Lung (tissue), 12 donors: ENCODE data around the gene LCN12. TPM values are rescaled to one million over a fixed set of nuclear protein-coding genes. Genes with fewer than 3 reads are reported as not detected.

ENCODE experiments used
- ATAC-seq: fragments of 200-7000 bp; cut with Tn5 transposase; one replicate; pipeline ENCODE4 v1.9.1; 2020; ENCODE audit warnings: moderate number of reproducible peaks; ENCODE audit not compliant: insufficient read depth, low FRiP score
- DNase-seq, 3 donors: peaks; one replicate each; pipeline ENCODE4 v3.0.0-alpha.2; 2013 to 2017
- H3K27ac ChIP-seq, 2 donors: one replicate each; pipeline ENCODE4 v1.5.1; 2013; ENCODE audit warnings: mild to moderate bottlenecking in 2 of 2, moderate library complexity in 2 of 2, control low read depth in 1 of 2, inconsistent platforms in 1 of 2, low read depth in 1 of 2, low read length in 1 of 2
- H3K27me3 ChIP-seq, 3 donors: one replicate each; pipeline ENCODE4 v1.5.1; 2013; ENCODE audit warnings: low read length in 2 of 3; ENCODE audit not compliant: control insufficient read depth in 3 of 3, insufficient read depth in 3 of 3
- H3K36me3 ChIP-seq, 4 donors: one replicate each; pipeline ENCODE4 v1.5.1; 2013; ENCODE audit warnings: low read length in 4 of 4, mild to moderate bottlenecking in 1 of 4, moderate library complexity in 1 of 4; ENCODE audit not compliant: control insufficient read depth in 4 of 4, insufficient read depth in 4 of 4
- H3K4me1 ChIP-seq, 5 donors: one replicate each; pipeline ENCODE4 v1.5.1; 2013; ENCODE audit warnings: low read length in 5 of 5, mild to moderate bottlenecking in 2 of 5, moderate library complexity in 1 of 5; ENCODE audit not compliant: control insufficient read depth in 5 of 5, insufficient read depth in 5 of 5
- H3K4me3 ChIP-seq: one replicate; pipeline ENCODE4 v1.5.1; 2013; ENCODE audit warnings: mild to moderate bottlenecking, control low read depth, moderate library complexity
- H3K9ac ChIP-seq, 2 donors: one replicate each; pipeline ENCODE4 v1.5.1; 2013; ENCODE audit warnings: low read length in 2 of 2, control low read depth in 1 of 2; ENCODE audit not compliant: insufficient read depth in 1 of 2
- H3K9me3 ChIP-seq, 4 donors: one replicate each; pipeline ENCODE4 v1.5.1; 2013; ENCODE audit warnings: low read length in 3 of 4, mild to moderate bottlenecking in 1 of 4, moderate library complexity in 1 of 4; ENCODE audit not compliant: control insufficient read depth in 4 of 4, insufficient read depth in 3 of 4
- WGBS, 2 donors: extraction: QIAGEN DNeasy Blood & Tissue Kit; methylation state at CpG; one replicate each; pipeline ENCODE4 v1.1.7; 2013; 5-methylcytosine and 5-hydroxymethylcytosine counted together
- polyA plus RNA-seq, 2 donors: library from polyadenylated mRNA; stranded (reverse); fragments of 200-250 nt; gene quantifications; one replicate each; pipeline ENCODE4 v1.2.1, GENCODE V29; 2013
- total RNA-seq, 2 donors: library from RNA; depleted of rRNA in 1 of 2; stranded (reverse); fragments of >200 nt in 1 of 2; gene quantifications; one replicate each; pipeline ENCODE4 v1.2.1, GENCODE V29; 2014 to 2021
- TF ChIP-seq, protein P1 (sequence below): IDR thresholded peaks from 2 replicates; pipeline ENCODE4 v1.5.1; 2012; ENCODE audit warnings: mild to moderate bottlenecking; ENCODE audit errors: control extremely low read depth, extremely low read depth
- donor health status: control.
- donor health status: control.
- donor health status: Bipolar disorder and iron deficiency.
- donor health status: healthy.
- donor health status: DM: yes; HTN: yes; CAD: no.

Gene LCN12
- total and polyA plus RNA-seq, 4 donors: 0.35 to 6.3 (median 3.2) TPM

DNA sequence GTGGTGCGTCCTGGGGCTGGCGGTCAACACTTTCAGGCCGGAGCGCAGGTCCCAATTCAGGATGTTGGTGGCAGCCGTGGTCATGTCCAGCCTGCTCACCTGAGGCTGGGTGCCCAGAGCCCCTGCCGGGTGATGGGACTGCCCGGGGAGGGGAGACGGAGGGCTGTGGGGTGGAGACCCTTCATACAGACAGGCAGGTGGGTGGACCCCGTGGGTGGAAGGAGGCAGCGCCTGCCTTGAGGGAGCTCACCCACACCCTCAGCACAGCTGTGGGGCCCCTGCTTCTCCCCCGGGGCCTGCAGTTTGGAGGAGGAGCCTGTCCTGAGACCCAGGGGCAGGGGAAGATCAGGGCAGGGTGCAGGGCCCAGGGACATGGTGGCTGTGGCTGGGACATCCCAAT, 18.3 kb downstream of the LCN12 start:
- Histone ChIP-seq H3K9ac (no peak overlapping the region), H3K27me3 (no peaks in the 10 kb centered on the region), H3K4me1 (peaks cover 0 to 18% (median 5%) of the 10 kb centered on the region in 5 donors), H3K36me3 (no peaks in the 10 kb centered on the region), H3K9me3 (no peaks in the 10 kb centered on the region), H3K4me3 (no peak overlapping the region), H3K27ac (no peak overlapping the region)
- DNase-seq (no peak), ATAC-seq (no peak)
- 80 to 90% methylated on average over 11 of the region's 11 CpGs for WGBS, 2 donors
- TF ChIP-seq, protein P1, sequence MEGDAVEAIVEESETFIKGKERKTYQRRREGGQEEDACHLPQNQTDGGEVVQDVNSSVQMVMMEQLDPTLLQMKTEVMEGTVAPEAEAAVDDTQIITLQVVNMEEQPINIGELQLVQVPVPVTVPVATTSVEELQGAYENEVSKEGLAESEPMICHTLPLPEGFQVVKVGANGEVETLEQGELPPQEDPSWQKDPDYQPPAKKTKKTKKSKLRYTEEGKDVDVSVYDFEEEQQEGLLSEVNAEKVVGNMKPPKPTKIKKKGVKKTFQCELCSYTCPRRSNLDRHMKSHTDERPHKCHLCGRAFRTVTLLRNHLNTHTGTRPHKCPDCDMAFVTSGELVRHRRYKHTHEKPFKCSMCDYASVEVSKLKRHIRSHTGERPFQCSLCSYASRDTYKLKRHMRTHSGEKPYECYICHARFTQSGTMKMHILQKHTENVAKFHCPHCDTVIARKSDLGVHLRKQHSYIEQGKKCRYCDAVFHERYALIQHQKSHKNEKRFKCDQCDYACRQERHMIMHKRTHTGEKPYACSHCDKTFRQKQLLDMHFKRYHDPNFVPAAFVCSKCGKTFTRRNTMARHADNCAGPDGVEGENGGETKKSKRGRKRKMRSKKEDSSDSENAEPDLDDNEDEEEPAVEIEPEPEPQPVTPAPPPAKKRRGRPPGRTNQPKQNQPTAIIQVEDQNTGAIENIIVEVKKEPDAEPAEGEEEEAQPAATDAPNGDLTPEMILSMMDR: no peak

DNA sequence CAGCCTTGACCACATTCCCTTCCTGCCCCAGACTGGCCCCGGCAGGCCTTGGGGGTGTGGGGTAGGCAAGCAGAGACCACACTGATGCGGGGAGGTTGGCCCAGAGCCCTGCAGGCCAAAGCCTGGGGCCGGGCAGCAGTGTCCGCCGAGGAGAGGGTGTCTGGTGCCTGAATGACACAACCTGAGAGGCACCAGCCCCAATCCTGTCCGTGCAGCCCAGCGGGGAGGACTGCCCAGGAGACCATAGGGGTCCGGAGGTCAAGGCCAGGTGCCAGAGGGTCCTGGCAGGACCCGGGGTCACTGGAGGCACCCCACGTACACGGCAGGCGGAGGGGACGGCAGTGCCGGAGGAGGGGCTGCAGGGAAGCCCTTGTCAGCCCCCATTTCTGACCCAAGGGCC, 19.7 kb downstream of the LCN12 start:
- TF ChIP-seq, protein P1: no peak
- Histone ChIP-seq H3K27ac (no peak overlapping the region), H3K27me3 (no peaks in the 10 kb centered on the region), H3K9me3 (no peaks in the 10 kb centered on the region), H3K4me3 (no peak overlapping the region), H3K4me1 (peaks cover 0 to 20% (median 5%) of the 10 kb centered on the region in 5 donors), H3K9ac (no peak overlapping the region), H3K36me3 (no peaks in the 10 kb centered on the region)
- WGBS, 2 donors: 85 to 87% methylated on average over 12 to 14 of the region's 14 CpGs
- ATAC-seq (no peak), DNase-seq (no peak)

DNA sequence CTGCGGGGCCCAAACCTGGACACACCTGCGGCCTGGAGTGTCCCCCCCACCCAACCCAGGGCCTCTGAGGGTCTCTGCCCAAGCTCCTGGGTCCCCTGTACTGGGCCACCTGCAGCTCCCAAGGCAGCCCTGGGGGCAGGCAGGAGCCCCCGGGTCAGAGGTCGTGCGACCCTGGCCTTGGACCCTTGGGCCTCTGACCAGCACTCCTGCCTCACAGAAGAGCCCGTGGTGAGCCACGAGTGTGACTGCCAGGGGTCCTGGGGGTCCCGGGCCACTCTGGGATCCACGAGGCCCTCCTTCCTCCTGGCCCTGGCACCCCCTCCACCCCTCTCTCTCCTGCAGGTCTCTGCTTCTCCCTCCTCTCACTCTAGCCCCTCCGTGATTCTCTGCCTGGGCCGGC, 20.3 kb downstream of the LCN12 start:
- Histone ChIP-seq H3K27me3 (no peaks in the 10 kb centered on the region), H3K36me3 (no peaks in the 10 kb centered on the region), H3K9ac (no peak overlapping the region), H3K4me3 (no peak overlapping the region), H3K27ac (no peak overlapping the region), H3K9me3 (no peaks in the 10 kb centered on the region), H3K4me1 (peaks cover 0 to 26% (median 5%) of the 10 kb centered on the region in 5 donors)
- TF ChIP-seq, protein P1: no peak
- no peak for DNase-seq
- 87 to 89% methylated on average over 11 of the region's 11 CpGs for WGBS, 2 donors
- ATAC-seq: no peak

DNA sequence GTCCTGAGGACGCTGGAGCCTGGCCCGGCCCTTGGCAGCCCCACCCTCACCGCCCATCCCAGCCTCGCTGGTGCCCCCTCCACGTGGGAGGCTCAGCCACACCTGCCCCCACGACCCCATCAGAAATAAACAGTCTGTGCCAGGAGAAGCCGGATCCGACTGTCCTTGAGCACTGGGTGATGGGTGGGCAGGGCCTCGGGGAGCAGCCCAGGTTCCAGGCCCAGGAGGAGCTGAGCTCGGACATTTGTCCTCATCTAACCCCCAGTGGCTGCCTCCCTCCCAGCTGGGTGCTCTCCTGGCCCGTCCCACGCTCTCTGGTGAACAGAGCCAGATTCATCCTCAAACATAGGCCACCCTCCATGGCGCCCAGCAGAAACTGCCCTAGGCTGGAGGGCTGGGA, 20.7 kb downstream of the LCN12 start:
- H3K9ac ChIP-seq: no peak overlapping the region
- TF ChIP-seq, protein P1: no peak
- 70 to 80% methylated on average over 13 of the region's 13 CpGs for WGBS, 2 donors
- DNase-seq: no peak
- no peak for ATAC-seq
- no peak overlapping the region for H3K4me3 ChIP-seq
- H3K27me3 ChIP-seq: no peaks in the 10 kb centered on the region
- no peak overlapping the region for H3K27ac ChIP-seq
- no peaks in the 10 kb centered on the region for H3K9me3 ChIP-seq
- H3K4me1 ChIP-seq: peaks cover 0 to 30% (median 9%) of the 10 kb centered on the region in 5 donors
- no peaks in the 10 kb centered on the region for H3K36me3 ChIP-seq
